Measurements from ENCODE around the gene RDX.

GRCh38 chr11:110230377-110230776 is 66.0 kb downstream of the RDX start:
- TF ChIP-seq EZH2phosphoT487 (IDR thresholded peaks at IDR 0.05; ENCODE audit: unreplicated experiment) (no peak), POLR2AphosphoS5 (IDR thresholded peaks at IDR 0.05; ENCODE audit: low read depth) (no peak), CTCF (conservative IDR thresholded peaks at IDR 0.05; ENCODE audit: low read depth in 2 of 2) (no peak), EZH2 (IDR thresholded peaks at IDR 0.05; ENCODE audit: low read depth, unreplicated experiment) (no peak), CREB1 (CRISPR knock-in tag; IDR thresholded peaks at IDR 0.05; ENCODE audit: low read depth) (no peak), REST (IDR thresholded peaks at IDR 0.05; ENCODE audit: unreplicated experiment) (no peak), JUNB (IDR thresholded peaks at IDR 0.05; ENCODE audit: unreplicated experiment) (no peak), NANOG (IDR thresholded peaks at IDR 0.05; ENCODE audit: borderline replicate concordance) (no peak), ZNF331 (CRISPR knock-in tag; IDR thresholded peaks at IDR 0.05; ENCODE audit: low read depth) (no peak)

Data from GM23338 (cell line).